HG03196 (cell line): ENCODE data around the gene PIK3R3.

ENCODE experiments used
- ATAC-seq: cut with Tn5 transposase; IDR thresholded peaks from one replicate; pipeline ENCODE4 v1.9.1; 2021; ENCODE audit not compliant: unreplicated experiment

PIK3R3 gene

GRCh38 chr1:46132529-46133180, at the start of gene PIK3R3:
PIK3R3 (minus strand) TSS chr1:46132629; CDS start chr1:46131952, 677 bp downstream.
- peak; percentile 87 for ATAC-seq

- no peak for ATAC-seq
Measured at GRCh38 chr1:46181343-46182260, 49.2 kb upstream of the PIK3R3 start.

GRCh38 chr1:46180082-46180616, 47.7 kb upstream of the PIK3R3 start:
- ATAC-seq: no peak

GRCh38 chr1:46179138-46180081, 47.0 kb upstream of the PIK3R3 start:
- ATAC-seq: no peak

GRCh38 chr1:46176211-46176865, 43.9 kb upstream of the PIK3R3 start, which contains the start of gene P3R3URF:
P3R3URF (minus strand) TSS chr1:46176488; CDS start chr1:46176471, 17 bp downstream.
- ATAC-seq: no peak

- ATAC-seq: no peak
Measured at GRCh38 chr1:46175243-46175642, 42.8 kb upstream of the PIK3R3 start.

- ATAC-seq: no peak
Measured at GRCh38 chr1:46174448-46175231, 42.2 kb upstream of the PIK3R3 start, which contains the start of gene TSPAN1. TSPAN1 (plus strand) TSS chr1:46175087; CDS start chr1:46181108, 6,021 bp downstream.

- no peak for ATAC-seq
Measured at GRCh38 chr1:46173361-46173856, 41.0 kb upstream of the PIK3R3 start.

GRCh38 chr1:46172321-46172720, 39.9 kb upstream of the PIK3R3 start:
- ATAC-seq: no peak

- ATAC-seq: no peak
Measured at GRCh38 chr1:46171871-46172270, 39.4 kb upstream of the PIK3R3 start.

GRCh38 chr1:46171351-46171750, 38.9 kb upstream of the PIK3R3 start:
- no peak for ATAC-seq

- ATAC-seq: no peak
Measured at GRCh38 chr1:46169811-46170454, 37.5 kb upstream of the PIK3R3 start.

- ATAC-seq: no peak
Measured at GRCh38 chr1:46168477-46168876, 36.0 kb upstream of the PIK3R3 start.

GRCh38 chr1:46166521-46167462, 34.4 kb upstream of the PIK3R3 start:
- ATAC-seq: no peak

GRCh38 chr1:46160212-46160611, 27.8 kb upstream of the PIK3R3 start:
- ATAC-seq: no peak

- peak; percentile 40 for ATAC-seq
Measured at GRCh38 chr1:46159516-46159915, 27.1 kb upstream of the PIK3R3 start.
